ENCODE results near the gene GAB3. TPM values are rescaled to one million over a fixed set of nuclear protein-coding genes. Genes with fewer than 3 reads are reported as not detected.

GAB3 gene
- total and polyA plus RNA-seq, 8 donors: 0.58 to 11.0 (median 1.7) TPM; not detected in 1

GRCh38 chrX:154658187-154658586, 92.7 kb downstream of the GAB3 start:
- H3K4me1 ChIP-seq: no peaks in the 10 kb centered on the region
- H3K36me3 ChIP-seq: no peaks in the 10 kb centered on the region
- no peak for DNase-seq
- H3K9me3 ChIP-seq: peaks cover 0 to 15% (median 5%) of the 10 kb centered on the region in 4 donors
- H3K27me3 ChIP-seq: no peaks in the 10 kb centered on the region
- H3K27ac ChIP-seq: no peak overlapping the region
- intact Hi-C loops (cut with DNase I; ENCODE audit: low total_unique reads): no loop called here
- H3K4me3 ChIP-seq: no peak overlapping the region
- TF ChIP-seq CTCF (IDR thresholded peaks at IDR 0.05) (no peak), POLR2AphosphoS5 (IDR thresholded peaks at IDR 0.05) (no peak), EP300 (IDR thresholded peaks at IDR 0.05) (no peak), POLR2A (IDR thresholded peaks at IDR 0.05) (no peak)
- 85 to 92% (median 89%) methylated on average over 12 of the region's 12 CpGs for WGBS, 5 donors

DNA sequence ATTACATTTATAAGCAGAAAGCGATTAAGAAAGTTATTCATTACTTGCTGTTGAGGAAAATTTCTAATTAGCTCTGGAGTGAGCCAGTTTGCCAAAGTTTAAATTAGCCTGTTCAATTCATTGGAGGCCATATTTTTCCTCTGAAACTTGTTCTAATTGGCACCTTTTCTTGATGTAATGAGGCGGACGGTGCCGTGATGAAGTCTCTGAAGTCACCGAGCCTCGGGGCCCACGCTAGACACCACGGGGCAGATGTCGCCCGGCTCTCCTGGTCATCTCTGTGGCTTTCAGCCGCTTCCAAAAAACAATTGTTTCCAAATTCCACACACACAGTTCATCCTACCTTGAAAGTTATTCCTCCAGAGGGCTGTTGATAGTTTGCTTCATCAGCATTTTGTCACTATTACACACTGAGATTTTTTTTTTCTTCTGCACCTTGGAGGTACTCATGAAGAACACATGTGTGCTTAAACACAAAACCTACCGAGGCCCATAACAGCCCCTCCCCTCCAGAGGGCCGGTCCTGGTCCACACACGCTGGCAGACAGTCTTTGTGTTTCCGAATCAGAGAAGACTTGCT, 93.6 kb downstream of the GAB3 start:
- peaks cover 0 to 6% (median under 1%) of the 10 kb centered on the region in 4 donors for H3K9me3 ChIP-seq
- no peaks in the 10 kb centered on the region for H3K4me1 ChIP-seq
- no peak overlapping the region for H3K4me3 ChIP-seq
- TF ChIP-seq POLR2A (IDR thresholded peaks at IDR 0.05): no peak
- no peak for TF ChIP-seq EP300 (IDR thresholded peaks at IDR 0.05)
- TF ChIP-seq CTCF (IDR thresholded peaks at IDR 0.05): no peak
- no peak for TF ChIP-seq POLR2AphosphoS5 (IDR thresholded peaks at IDR 0.05)
- intact Hi-C loops (cut with DNase I; ENCODE audit: low total_unique reads): no loop called here
- H3K36me3 ChIP-seq: no peaks in the 10 kb centered on the region
- H3K27me3 ChIP-seq: no peaks in the 10 kb centered on the region
- WGBS, 5 donors: 87 to 93% (median 89%) methylated on average over 13 to 15 of the region's 15 CpGs
- no peak overlapping the region for H3K27ac ChIP-seq
- no peak for DNase-seq

- Histone ChIP-seq H3K4me1 (no peaks in the 10 kb centered on the region), H3K27ac (no peak overlapping the region), H3K36me3 (no peaks in the 10 kb centered on the region), H3K9me3 (no peaks in the 10 kb centered on the region), H3K27me3 (no peaks in the 10 kb centered on the region), H3K4me3 (no peak overlapping the region)
- no peak for TF ChIP-seq POLR2AphosphoS5 (IDR thresholded peaks at IDR 0.05)
- TF ChIP-seq EP300 (IDR thresholded peaks at IDR 0.05): no peak
- TF ChIP-seq POLR2A (IDR thresholded peaks at IDR 0.05): no peak
- TF ChIP-seq CTCF (IDR thresholded peaks at IDR 0.05): no peak
- 76 to 85% (median 80%) methylated on average over 9 to 11 of the region's 11 CpGs for WGBS, 5 donors
- intact Hi-C loops (cut with DNase I; ENCODE audit: low total_unique reads): no loop called here
- DNase-seq: no peak
Observed at GRCh38 chrX:154655786-154656185, 95.1 kb downstream of the GAB3 start.

- H3K36me3 ChIP-seq: no peaks in the 10 kb centered on the region
- TF ChIP-seq EP300 (IDR thresholded peaks at IDR 0.05): no peak
- TF ChIP-seq CTCF (IDR thresholded peaks at IDR 0.05): no peak
- no peak for TF ChIP-seq POLR2AphosphoS5 (IDR thresholded peaks at IDR 0.05)
- TF ChIP-seq POLR2A (IDR thresholded peaks at IDR 0.05): no peak
- no peaks in the 10 kb centered on the region for H3K4me1 ChIP-seq
- intact Hi-C loops (cut with DNase I; ENCODE audit: low total_unique reads): no loop called here
- H3K9me3 ChIP-seq: no peaks in the 10 kb centered on the region
- no peaks in the 10 kb centered on the region for H3K27me3 ChIP-seq
- no peak overlapping the region for H3K4me3 ChIP-seq
- 60 to 76% (median 67%) methylated on average over 2 to 6 of the region's 6 CpGs for WGBS, 5 donors
- DNase-seq: no peak
- H3K27ac ChIP-seq: no peak overlapping the region
Observed at GRCh38 chrX:154655346-154655745, 95.5 kb downstream of the GAB3 start.

Data from stomach (tissue), 9 donors.